HepG2 (cell line): ENCODE results near the gene DDAH2. TPM values are rescaled to one million over a fixed set of nuclear protein-coding genes. Genes with fewer than 3 reads are reported as not detected.

ENCODE experiments used
- CSRNP1 ChIP-seq: sonication (generic); formaldehyde crosslinking; IDR thresholded peaks from 2 replicates; pipeline ENCODE4 v1.8.1; 2023; ENCODE audit warnings: mild to moderate bottlenecking, missing genetic modification reagents
- EP300 ChIP-seq, 3 experiments: sonication (generic) in 1 of 3; formaldehyde crosslinking in 1 of 3; IDR thresholded peaks; 2 replicates each; pipeline versions ENCODE4 v1.5.1 to v1.6.1; 2011 to 2020; ENCODE audit warnings: low read depth in 2 of 3, low read length in 2 of 3, borderline replicate concordance in 1 of 3, improper control_type of control experiment in 1 of 3, mild to moderate bottlenecking in 1 of 3, missing genetic modification reagents in 1 of 3, moderate library complexity in 1 of 3
- FOXK2 ChIP-seq: fragments of 450-650 bp; IDR thresholded peaks from 2 replicates; pipeline ENCODE4 v1.6.1; 2016
- IRX3 ChIP-seq: sonication (generic); formaldehyde crosslinking; IDR thresholded peaks from 2 replicates; pipeline ENCODE4 v1.8.1; 2023; ENCODE audit warnings: mild to moderate bottlenecking, low read depth, missing genetic modification reagents, borderline replicate concordance
- JUNB ChIP-seq: sonication (generic); formaldehyde crosslinking; IDR thresholded peaks from 2 replicates; pipeline ENCODE4 v1.8.0; 2022; ENCODE audit warnings: missing genetic modification reagents, mild to moderate bottlenecking, borderline replicate concordance
- KMT2B ChIP-seq: IDR thresholded peaks from 2 replicates; pipeline ENCODE4 v1.6.1; 2016; ENCODE audit warnings: missing genetic modification reagents, missing compliant biosample characterization
- MYPOP ChIP-seq: sonication (generic); formaldehyde crosslinking; IDR thresholded peaks from 2 replicates; pipeline ENCODE4 v1.8.1; 2023; ENCODE audit warnings: mild to moderate bottlenecking, moderate library complexity, missing genetic modification reagents
- NCOR1 ChIP-seq: fragments of 200-600 bp; sonication (generic); IDR thresholded peaks from 2 replicates; pipeline ENCODE4 v1.7.0; 2017; ENCODE audit warnings: antibody characterized with exemption, low read length, borderline replicate concordance
- NFIB ChIP-seq: sonication (generic); formaldehyde crosslinking; IDR thresholded peaks from 2 replicates; pipeline ENCODE4 v1.9.0; 2021; ENCODE audit warnings: missing genetic modification reagents, mild to moderate bottlenecking, borderline replicate concordance
- NFKB2 ChIP-seq: sonication (generic); formaldehyde crosslinking; IDR thresholded peaks from 2 replicates; pipeline ENCODE4 v1.4.0; 2020; ENCODE audit warnings: missing genetic modification reagents, borderline replicate concordance
- RARA ChIP-seq: IDR thresholded peaks from 2 replicates; pipeline ENCODE4 v1.6.1; 2016; ENCODE audit warnings: missing genetic modification reagents, missing compliant biosample characterization
- RNF2 ChIP-seq: fragments of 450-650 bp; conservative IDR thresholded peaks from 2 replicates; pipeline ENCODE4 v1.6.1; 2016; ENCODE audit warnings: low read depth
- SALL2 ChIP-seq: sonication (generic); formaldehyde crosslinking; IDR thresholded peaks from 2 replicates; pipeline ENCODE4 v1.8.1; 2023; ENCODE audit warnings: mild to moderate bottlenecking, missing genetic modification reagents, inconsistent platforms
- SMARCE1 ChIP-seq: fragments of 450-650 bp; IDR thresholded peaks from 2 replicates; pipeline ENCODE4 v1.6.1; 2017; ENCODE audit warnings: borderline replicate concordance
- SP5 ChIP-seq: IDR thresholded peaks from 2 replicates; pipeline ENCODE4 v1.6.1; 2016; ENCODE audit warnings: low read depth, borderline replicate concordance
- ZMYM2 ChIP-seq: sonication (generic); formaldehyde crosslinking; IDR thresholded peaks from 2 replicates; pipeline ENCODE4 v1.8.0; 2022; ENCODE audit warnings: mild to moderate bottlenecking, missing genetic modification reagents
- ZNF232 ChIP-seq: sonication (generic); formaldehyde crosslinking; IDR thresholded peaks from 2 replicates; pipeline ENCODE4 v1.4.0; 2020; ENCODE audit warnings: missing genetic modification reagents, borderline replicate concordance
- ZNF329 ChIP-seq: sonication (generic); formaldehyde crosslinking; IDR thresholded peaks from 2 replicates; pipeline ENCODE4 v1.9.0; 2021; ENCODE audit warnings: low read depth, mild to moderate bottlenecking, missing genetic modification reagents
- ZNF431 ChIP-seq: sonication (generic); formaldehyde crosslinking; IDR thresholded peaks from 2 replicates; pipeline ENCODE4 v1.9.0; 2022; ENCODE audit warnings: missing genetic modification reagents, low read depth, mild to moderate bottlenecking, borderline replicate concordance
- ZNF556 ChIP-seq: sonication (generic); formaldehyde crosslinking; IDR thresholded peaks from 2 replicates; pipeline ENCODE4 v1.4.0; 2020; ENCODE audit warnings: mild to moderate bottlenecking, missing genetic modification reagents, borderline replicate concordance
- ZNF557 ChIP-seq: sonication (generic); formaldehyde crosslinking; IDR thresholded peaks from 2 replicates; pipeline ENCODE4 v1.4.0; 2020; ENCODE audit warnings: missing genetic modification reagents
- ZNF574 ChIP-seq: sonication (generic); formaldehyde crosslinking; IDR thresholded peaks from 2 replicates; pipeline ENCODE4 v1.4.0; 2020; ENCODE audit warnings: missing genetic modification reagents
- ZNF644 ChIP-seq: IDR thresholded peaks from 2 replicates; pipeline ENCODE4 v1.6.1; 2016; ENCODE audit warnings: low read depth
- ZSCAN29 ChIP-seq: sonication (generic); formaldehyde crosslinking; conservative IDR thresholded peaks from 2 replicates; pipeline ENCODE4 v1.4.0; 2020; ENCODE audit warnings: mild to moderate bottlenecking, missing genetic modification reagents
- polyA plus RNA-seq, 8 experiments: library from polyadenylated mRNA; depleted of rRNA in 3 of 8; stranded (reverse) in 7 of 8; unstranded in 1 of 8; fragments of >200 nt; fragmentation: Illumina TruSeq in 4 of 8; extraction: Trizol in 4 of 8; gene quantifications; 2 replicates each; pipeline versions ENCODE4 v1.2.1 to v1.2.3, GENCODE V29; 2011 to 2016; ENCODE audit warnings: low read depth in 4 of 8, missing spikeins in 1 of 8, mixed read lengths in 1 of 8; ENCODE audit not compliant: insufficient read depth in 1 of 8
- total RNA-seq, 5 experiments: library from RNA; depleted of rRNA; stranded (reverse); fragments of >200 nt; fragmentation: Illumina TruSeq; extraction: Trizol; gene quantifications; 2 replicates each; pipeline ENCODE4 v1.2.3, GENCODE V29; 2016; ENCODE audit warnings: low read depth in 1 of 5

Gene DDAH2
- total and polyA plus RNA-seq, 2 of the 13 experiments (the other 11 are each of a cell fraction or from before 2014, with no cell fraction given), result 16.4 to 21.1 TPM

GRCh38 chr6:31702819-31703716, 26.0 kb downstream of the DDAH2 start, which contains the start of gene ABHD16A (continued):
- TF ChIP-seq IRX3 (CRISPR knock-in tag), result peak; percentile 74; the same call in 1 of the 2 replicates
- TF ChIP-seq ZNF574 (CRISPR knock-in tag), result peak; percentile 90
- no peak for TF ChIP-seq SMARCE1
- TF ChIP-seq NFKB2 (CRISPR knock-in tag), result peak; percentile 60; the same call in 1 of the 2 replicates
- TF ChIP-seq MYPOP (CRISPR knock-in tag), result peak; percentile 82
- TF ChIP-seq RNF2, result no peak
- TF ChIP-seq SALL2, result peak; percentile 52; the same call in 1 of the 2 replicates
- TF ChIP-seq KMT2B, result peak; percentile 84
- no peak for TF ChIP-seq ZNF644
- peak; percentile 96 for TF ChIP-seq SP5 (CRISPR knock-in tag)
- TF ChIP-seq NCOR1, result no peak; the same call in 1 of the 2 replicates
- TF ChIP-seq CSRNP1 (CRISPR knock-in tag), result peak; percentile 96
- TF ChIP-seq FOXK2, result peak; percentile 85
- TF ChIP-seq EP300 (IDR thresholded peaks at IDR 0.05; ENCODE audit: low read depth in 2 of 2, low read length in 2 of 2), result peak; percentile 56 to 79; a peak in 3 of 4 replicates
- TF ChIP-seq EP300 (CRISPR knock-in tag; IDR thresholded peaks at IDR 0.05; ENCODE audit: borderline replicate concordance), result no peak
- TF ChIP-seq RARA (CRISPR knock-in tag), result no peak
- TF ChIP-seq ZNF232, result peak; percentile 41; the same call in 1 of the 2 replicates
- no peak; the same call in 1 of the 2 replicates for TF ChIP-seq ZMYM2 (CRISPR knock-in tag)
- TF ChIP-seq JUNB (CRISPR knock-in tag), result no peak
- TF ChIP-seq ZNF556, result peak; percentile 94
- TF ChIP-seq ZSCAN29 (CRISPR knock-in tag), result 0 out of 2 replicates have a peak, but pooled peaks have one; percentile 11
- TF ChIP-seq ZNF431 (CRISPR knock-in tag), result peak; percentile 66
- TF ChIP-seq ZNF329 (CRISPR knock-in tag), result 0 out of 2 replicates have a peak, but pooled peaks have one; percentile 68
- no peak for TF ChIP-seq NFIB (CRISPR knock-in tag)
- TF ChIP-seq ZNF557, result no peak
